ENCODE measurements around the gene C1orf56. TPM values are rescaled to one million over a fixed set of nuclear protein-coding genes. Genes with fewer than 3 reads are reported as not detected.

Gene C1orf56
- total RNA-seq, 1 donor from 2014 or later: 2.0 TPM

DNA sequence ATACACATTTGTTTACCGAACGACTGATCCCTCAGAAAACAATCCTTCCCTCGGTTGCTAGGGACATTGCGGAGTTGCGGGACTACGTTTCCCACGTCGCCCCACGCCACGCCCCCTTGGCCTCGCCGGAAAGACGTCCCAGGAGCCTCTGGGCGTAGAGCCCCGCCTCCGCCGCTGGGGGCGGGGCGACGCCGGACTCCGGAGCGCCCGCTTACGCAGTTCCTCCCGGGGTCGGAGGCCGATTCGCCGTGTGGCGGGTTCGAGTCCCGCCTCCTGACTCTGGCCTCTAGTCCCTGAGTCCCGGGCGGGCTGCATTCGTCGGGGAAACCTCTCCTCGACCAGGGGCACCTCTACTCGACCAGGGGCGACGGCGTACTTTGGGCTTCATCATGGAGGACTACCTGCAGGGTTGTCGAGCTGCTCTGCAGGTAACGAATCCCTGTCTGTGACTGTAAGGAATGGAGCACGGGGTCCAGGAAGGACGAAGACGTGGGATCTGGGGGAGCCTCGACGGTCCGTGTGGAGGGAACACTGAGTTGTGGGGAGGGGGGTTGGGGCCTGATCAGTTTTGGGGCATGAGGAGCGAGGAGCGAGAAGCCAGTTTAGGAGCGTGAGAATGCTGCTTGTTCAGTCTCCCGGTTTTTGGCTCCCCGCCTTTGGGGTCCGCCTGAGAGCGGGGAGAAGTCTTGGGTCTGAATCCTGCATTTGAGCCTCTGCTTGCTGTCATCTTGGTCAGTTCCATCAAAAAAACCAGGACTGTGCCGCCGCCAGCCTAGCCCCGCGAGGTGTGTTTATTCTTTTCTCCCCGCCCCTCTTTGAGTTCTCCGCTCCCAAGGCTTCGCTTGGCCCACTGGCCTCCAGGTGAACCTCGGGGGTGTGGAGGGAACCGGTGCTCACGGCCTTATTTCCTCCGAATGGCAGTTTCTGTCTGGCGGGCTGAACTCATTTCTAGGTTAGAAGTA lies 39.0 kb upstream of the C1orf56 start, which contains the start of gene PRUNE1:
TSS of gene PRUNE1 (plus strand) at position 206 of the 962 bp plus-strand sequence. CDS start at position 390, 184 bp downstream.
- Mint-ChIP-seq H3K27ac (peak within 1 kb of the TSS; percentile 96), H3K9me3 (no peaks in the 10 kb centered on the region), H3K27me3 (ENCODE audit: low read depth) (no peaks in the 10 kb centered on the region), H3K36me3 (ENCODE audit: low read depth) (peaks cover 7% of the 10 kb centered on the region), H3K4me1 (ENCODE audit: low read depth) (peaks cover 50% of the 10 kb centered on the region), H3K4me3 (ENCODE audit: low read depth) (peak within 1 kb of the TSS; percentile 98)
- peak; percentile 92 for DNase-seq (ENCODE audit: low spot score)
- intact Hi-C loops (cut with micrococcal nuclease): loop anchor here (1.0 to 10.0 kb wide), 6 partner anchors 38 to 446 kb away; partner anchors contain the start of genes ARNT, C1orf56, CDC42SE1 and PSMD4

DNA sequence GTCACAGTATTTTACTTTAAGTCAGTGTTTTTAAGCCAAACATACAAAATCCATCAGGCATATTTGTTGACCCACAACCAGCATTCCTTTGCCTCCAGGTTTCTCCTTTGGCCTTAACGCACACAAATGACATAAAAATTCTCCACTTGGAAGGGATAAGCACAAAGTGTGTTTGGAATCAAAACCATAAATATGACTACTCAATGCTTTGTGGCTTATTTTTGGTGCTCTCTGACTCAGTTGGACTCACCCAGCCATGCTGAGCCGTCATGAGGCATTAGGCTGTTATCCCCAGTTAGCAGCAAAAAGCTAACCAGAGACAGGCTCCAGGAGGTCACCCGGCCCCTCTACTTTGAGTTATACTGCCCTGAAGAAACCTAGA lies 38.4 kb upstream of the C1orf56 start:
- peaks cover 44% of the 10 kb centered on the region for H3K4me1 Mint-ChIP-seq (ENCODE audit: low read depth)
- no peaks in the 10 kb centered on the region for H3K27me3 Mint-ChIP-seq (ENCODE audit: low read depth)
- H3K36me3 Mint-ChIP-seq (ENCODE audit: low read depth): peaks cover 7% of the 10 kb centered on the region
- no peaks in the 10 kb centered on the region for H3K9me3 Mint-ChIP-seq
- H3K4me3 Mint-ChIP-seq (ENCODE audit: low read depth): peak overlapping the region; percentile 98
- intact Hi-C loops (cut with micrococcal nuclease): loop anchor here (1.0 to 10.0 kb wide), 6 partner anchors 38 to 447 kb away; partner anchors contain the start of genes ARNT, C1orf56, CDC42SE1 and PSMD4
- no peak for DNase-seq (ENCODE audit: low spot score)
- peak overlapping the region; percentile 96 for H3K27ac Mint-ChIP-seq

DNA sequence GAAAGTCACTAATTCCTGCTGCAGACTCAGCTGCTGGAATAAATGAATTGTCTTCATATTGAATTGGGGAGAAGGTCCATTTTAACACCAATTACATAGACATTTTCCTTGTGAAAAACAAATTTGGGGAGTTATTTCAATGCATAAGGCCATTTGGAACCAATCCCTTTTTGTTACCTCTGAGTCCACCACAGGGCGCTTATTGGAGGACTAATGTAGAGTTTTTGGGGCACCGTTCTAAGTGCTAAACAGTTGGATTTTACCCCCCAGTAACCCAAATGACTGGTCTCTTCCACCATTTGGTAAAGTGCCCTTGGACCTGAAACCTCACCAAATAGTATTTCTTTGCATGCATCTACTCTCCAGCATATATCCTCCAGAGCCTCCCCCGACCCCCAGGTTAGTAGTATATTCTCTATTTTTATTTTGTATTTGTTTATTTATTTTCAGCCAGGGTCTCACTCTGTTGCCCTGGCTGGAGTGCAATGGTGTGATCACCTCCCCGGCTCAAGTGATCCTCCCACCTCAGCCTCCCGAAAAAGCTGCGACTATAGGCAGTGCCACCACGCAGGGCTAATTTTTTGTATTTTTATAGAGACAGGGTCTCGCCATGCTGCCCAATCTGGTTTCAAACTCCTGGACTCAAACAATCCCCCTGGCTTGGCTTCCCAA lies 37.7 kb upstream of the C1orf56 start:
- Mint-ChIP-seq H3K4me3 (ENCODE audit: low read depth) (peak overlapping the region; percentile 98), H3K9me3 (no peaks in the 10 kb centered on the region), H3K27me3 (ENCODE audit: low read depth) (no peaks in the 10 kb centered on the region), H3K27ac (no peak overlapping the region), H3K4me1 (ENCODE audit: low read depth) (peaks cover 42% of the 10 kb centered on the region), H3K36me3 (ENCODE audit: low read depth) (peaks cover 7% of the 10 kb centered on the region)
- DNase-seq (ENCODE audit: low spot score): no peak
- intact Hi-C loops (cut with micrococcal nuclease): loop anchor here (1.0 to 10.0 kb wide), 6 partner anchors 37 to 448 kb away; partner anchors contain the start of genes ARNT, C1orf56, CDC42SE1 and PSMD4

DNA sequence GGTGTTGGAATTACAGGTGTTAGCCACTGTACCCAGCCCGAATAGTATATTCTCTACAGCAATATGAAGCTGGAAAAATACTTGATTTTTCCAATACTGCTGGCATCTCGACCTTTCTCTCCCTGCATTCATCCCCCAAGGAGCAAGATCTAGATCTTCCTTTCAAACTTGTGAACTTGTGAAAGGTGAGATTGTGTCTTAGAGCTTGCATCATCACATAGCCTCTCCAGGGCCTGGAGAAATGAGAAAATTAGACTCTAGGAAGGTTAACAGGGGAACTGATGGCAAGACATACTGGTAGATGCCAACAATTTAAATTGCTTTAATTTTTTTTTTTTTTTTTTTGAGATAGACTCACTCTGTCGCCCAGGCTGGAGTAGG lies 37.2 kb upstream of the C1orf56 start:
- intact Hi-C loops (cut with micrococcal nuclease): no loop called here
- Mint-ChIP-seq H3K4me1 (ENCODE audit: low read depth) (peaks cover 42% of the 10 kb centered on the region), H3K4me3 (ENCODE audit: low read depth) (peak overlapping the region; percentile 15), H3K36me3 (ENCODE audit: low read depth) (peaks cover 7% of the 10 kb centered on the region), H3K27me3 (ENCODE audit: low read depth) (no peaks in the 10 kb centered on the region), H3K27ac (no peak overlapping the region), H3K9me3 (no peaks in the 10 kb centered on the region)
- DNase-seq (ENCODE audit: low spot score): no peak

DNA sequence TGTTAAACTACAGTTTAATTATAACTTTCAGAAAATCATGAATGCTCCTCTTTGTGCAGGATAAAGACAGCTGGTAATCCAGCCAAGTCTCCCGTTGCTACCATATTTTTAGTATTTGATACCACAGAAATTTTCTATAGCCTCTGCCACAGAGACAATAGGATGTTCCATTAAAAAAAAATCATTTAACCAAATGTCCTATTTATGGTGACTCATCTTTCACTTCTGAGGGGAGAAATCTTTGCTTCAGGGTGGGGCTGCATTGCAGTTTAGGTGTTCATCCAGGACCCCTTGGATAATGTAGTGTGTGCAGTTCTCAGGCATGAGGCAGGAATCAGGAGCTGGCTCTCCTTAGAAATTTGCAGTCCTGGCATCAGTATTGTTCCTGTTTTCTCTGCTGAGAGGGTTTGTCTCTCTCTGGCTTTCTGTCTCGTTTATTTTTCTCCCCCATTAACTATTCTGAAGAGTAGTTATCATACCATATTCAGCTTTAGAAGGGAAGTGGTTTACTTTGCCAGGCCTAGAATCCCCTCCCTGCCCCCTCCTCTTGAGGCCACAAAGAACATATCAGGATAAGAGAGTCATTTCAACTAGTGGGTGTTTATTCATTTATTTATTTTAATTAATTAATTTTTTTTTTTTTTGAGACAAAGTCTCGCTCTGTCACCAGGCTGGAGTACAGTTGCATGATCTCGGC lies 36.2 kb upstream of the C1orf56 start:
- DNase-seq (ENCODE audit: low spot score): no peak
- intact Hi-C loops (cut with micrococcal nuclease): no loop called here
- Mint-ChIP-seq H3K4me1 (ENCODE audit: low read depth) (peaks cover 34% of the 10 kb centered on the region), H3K27me3 (ENCODE audit: low read depth) (no peaks in the 10 kb centered on the region), H3K9me3 (no peaks in the 10 kb centered on the region), H3K27ac (no peak overlapping the region), H3K4me3 (ENCODE audit: low read depth) (no peak overlapping the region), H3K36me3 (ENCODE audit: low read depth) (peaks cover 7% of the 10 kb centered on the region)

DNA sequence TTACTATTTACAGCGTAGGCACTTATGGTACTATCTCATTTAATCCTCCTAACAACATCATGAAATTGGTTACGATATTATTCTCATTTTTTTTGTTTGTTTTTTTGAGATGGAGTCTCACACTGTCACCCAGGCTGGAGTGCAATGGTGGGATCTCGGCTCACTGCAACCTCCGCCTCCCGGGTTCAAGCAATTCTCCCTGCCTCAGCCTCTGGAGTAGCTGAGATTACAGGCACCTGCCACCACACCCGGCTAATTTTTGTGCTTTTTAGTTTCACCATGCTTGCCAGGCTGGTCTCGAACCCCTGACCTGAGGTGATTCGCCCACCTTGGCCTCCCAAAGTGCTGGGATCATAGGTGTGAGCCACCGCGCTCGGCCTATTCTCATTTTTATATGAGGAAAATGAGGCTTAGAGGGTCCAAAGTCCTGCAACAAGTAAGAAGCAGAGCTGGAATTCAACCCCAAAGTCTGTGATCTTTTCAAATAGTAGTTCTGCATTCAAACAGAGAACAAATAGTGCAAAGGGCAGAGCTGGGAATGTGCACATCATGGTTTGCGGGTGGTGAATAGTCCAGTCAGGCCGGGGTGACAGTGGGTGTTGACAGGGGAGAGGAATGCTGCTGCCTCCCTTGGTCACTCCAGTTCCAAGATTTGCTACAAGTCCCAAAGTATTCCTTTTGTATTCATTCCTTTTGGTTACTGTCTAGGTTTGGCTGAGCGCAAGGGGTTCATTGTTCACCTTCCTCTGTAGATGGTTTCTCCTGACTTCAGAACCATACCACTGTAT lies 34.7 kb upstream of the C1orf56 start:
- no peak for DNase-seq (ENCODE audit: low spot score)
- Mint-ChIP-seq H3K9me3 (no peaks in the 10 kb centered on the region), H3K27me3 (ENCODE audit: low read depth) (no peaks in the 10 kb centered on the region), H3K36me3 (ENCODE audit: low read depth) (peaks cover 7% of the 10 kb centered on the region), H3K4me1 (ENCODE audit: low read depth) (peaks cover 20% of the 10 kb centered on the region), H3K4me3 (ENCODE audit: low read depth) (no peak overlapping the region), H3K27ac (no peak overlapping the region)
- intact Hi-C loops (cut with micrococcal nuclease): no loop called here

DNA sequence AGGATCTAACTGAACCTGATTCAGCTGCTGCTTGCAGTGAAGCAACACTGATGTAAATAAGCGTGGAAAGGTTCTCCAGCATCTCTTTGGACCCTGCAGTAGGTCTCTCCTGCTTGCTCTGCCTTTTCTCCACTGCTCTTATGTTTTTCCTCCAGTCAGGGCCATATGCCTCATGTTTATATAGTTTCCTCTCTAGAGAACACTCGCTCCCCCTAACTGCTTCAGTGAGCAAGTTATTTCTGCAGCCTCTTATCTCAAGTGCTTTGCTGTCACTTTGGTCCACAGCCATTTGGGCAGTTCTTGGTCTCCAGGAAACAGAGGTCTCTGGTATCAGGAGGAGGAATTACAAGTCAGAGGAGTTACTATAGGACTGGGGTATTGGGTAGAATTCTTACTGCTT lies 34.0 kb upstream of the C1orf56 start:
- no peak overlapping the region for H3K4me3 Mint-ChIP-seq (ENCODE audit: low read depth)
- DNase-seq (ENCODE audit: low spot score): no peak
- H3K27me3 Mint-ChIP-seq (ENCODE audit: low read depth): no peaks in the 10 kb centered on the region
- intact Hi-C loops (cut with micrococcal nuclease): no loop called here
- peaks cover 10% of the 10 kb centered on the region for H3K36me3 Mint-ChIP-seq (ENCODE audit: low read depth)
- peaks cover 15% of the 10 kb centered on the region for H3K4me1 Mint-ChIP-seq (ENCODE audit: low read depth)
- no peaks in the 10 kb centered on the region for H3K9me3 Mint-ChIP-seq
- H3K27ac Mint-ChIP-seq: no peak overlapping the region

DNA sequence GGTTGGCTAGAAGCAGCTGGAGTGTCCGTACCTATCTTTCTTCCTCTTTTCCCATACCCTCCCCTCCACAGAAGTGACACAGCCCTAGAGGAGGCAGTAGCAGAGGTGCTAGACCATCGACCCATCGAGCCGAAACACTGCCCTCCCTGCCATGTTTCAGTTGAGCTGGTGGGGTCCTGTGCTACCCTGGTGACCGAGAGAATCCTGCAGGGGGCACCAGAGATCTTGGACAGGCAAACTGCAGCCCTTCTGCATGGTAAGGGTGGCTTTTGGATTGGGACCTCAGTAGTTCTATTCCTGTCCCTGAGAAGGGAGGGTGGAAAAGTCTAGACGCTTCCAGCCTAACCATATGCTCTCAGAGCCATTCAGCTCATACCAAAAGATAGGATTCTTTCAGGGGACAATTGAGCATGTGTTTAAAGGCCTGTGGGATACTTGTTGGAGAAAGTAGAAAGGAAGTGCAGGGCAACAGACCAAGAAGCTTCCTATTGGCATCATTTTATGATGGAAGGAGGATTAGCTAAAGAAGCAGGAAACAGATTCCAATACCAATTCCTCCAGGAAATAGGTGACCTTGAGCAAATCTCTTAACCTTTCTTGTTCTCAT lies 22.9 kb upstream of the C1orf56 start:
- Mint-ChIP-seq H3K4me3 (ENCODE audit: low read depth) (no peak overlapping the region), H3K36me3 (ENCODE audit: low read depth) (peaks cover 33% of the 10 kb centered on the region), H3K27ac (no peak overlapping the region), H3K9me3 (no peaks in the 10 kb centered on the region), H3K27me3 (ENCODE audit: low read depth) (no peaks in the 10 kb centered on the region), H3K4me1 (ENCODE audit: low read depth) (peaks cover 5% of the 10 kb centered on the region)
- peak; percentile 72 for DNase-seq (ENCODE audit: low spot score)
- intact Hi-C loops (cut with micrococcal nuclease): loop anchor here (2.0 kb wide), 1 partner anchor 34 kb away; the partner anchor contains the start of gene CDC42SE1

DNA sequence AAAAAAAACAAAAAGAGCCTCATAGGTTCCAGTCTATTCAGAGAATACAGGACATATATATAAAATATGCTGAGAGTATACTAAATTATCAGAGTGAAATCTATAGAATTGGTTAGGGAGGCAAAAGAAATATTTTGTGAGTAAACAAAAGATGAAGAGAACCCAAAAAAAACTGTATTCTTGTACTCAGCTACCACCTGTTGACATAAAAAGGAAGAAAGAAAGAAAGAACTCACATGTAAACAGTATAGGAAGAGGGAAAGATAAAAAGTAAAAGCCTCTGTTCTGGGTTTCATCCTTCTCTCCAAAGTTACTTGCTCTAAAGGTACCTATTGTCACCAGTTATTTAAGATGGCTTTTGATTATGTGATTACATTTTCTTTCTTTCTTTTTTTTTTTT lies 21.1 kb upstream of the C1orf56 start:
- intact Hi-C loops (cut with micrococcal nuclease): no loop called here
- no peaks in the 10 kb centered on the region for H3K9me3 Mint-ChIP-seq
- peaks cover 40% of the 10 kb centered on the region for H3K36me3 Mint-ChIP-seq (ENCODE audit: low read depth)

DNA sequence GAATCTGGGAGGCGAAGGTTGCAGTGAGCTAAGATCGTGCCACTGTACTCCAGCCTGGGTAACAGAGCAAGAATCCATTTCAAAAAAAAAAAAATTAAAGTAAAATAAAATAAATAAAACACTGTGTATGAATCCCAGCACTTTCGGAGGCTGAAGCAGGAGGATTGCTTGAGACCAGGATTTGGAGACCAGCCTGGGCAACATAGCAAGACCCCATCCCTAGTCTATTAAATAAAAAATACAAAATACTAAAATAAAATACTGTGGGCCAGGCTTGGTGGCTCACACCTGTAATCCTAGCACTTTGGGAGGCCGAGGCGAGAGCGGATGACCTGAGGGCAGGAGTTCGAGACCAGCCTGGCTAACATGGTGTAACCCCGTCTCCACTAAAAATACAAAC lies 15.4 kb upstream of the C1orf56 start:
- Mint-ChIP-seq H3K4me3 (ENCODE audit: low read depth) (no peak overlapping the region), H3K4me1 (ENCODE audit: low read depth) (no peaks in the 10 kb centered on the region), H3K36me3 (ENCODE audit: low read depth) (peaks cover 43% of the 10 kb centered on the region), H3K27ac (no peak overlapping the region), H3K27me3 (ENCODE audit: low read depth) (no peaks in the 10 kb centered on the region), H3K9me3 (no peaks in the 10 kb centered on the region)
- no peak for DNase-seq (ENCODE audit: low spot score)
- intact Hi-C loops (cut with micrococcal nuclease): no loop called here

More for the DNA sequence above, 21.1 kb upstream of the C1orf56 start:
- no peak for DNase-seq (ENCODE audit: low spot score)
- no peak overlapping the region for H3K4me3 Mint-ChIP-seq (ENCODE audit: low read depth)
- H3K27ac Mint-ChIP-seq: no peak overlapping the region
- no peaks in the 10 kb centered on the region for H3K27me3 Mint-ChIP-seq (ENCODE audit: low read depth)
- peaks cover 5% of the 10 kb centered on the region for H3K4me1 Mint-ChIP-seq (ENCODE audit: low read depth)

DNA sequence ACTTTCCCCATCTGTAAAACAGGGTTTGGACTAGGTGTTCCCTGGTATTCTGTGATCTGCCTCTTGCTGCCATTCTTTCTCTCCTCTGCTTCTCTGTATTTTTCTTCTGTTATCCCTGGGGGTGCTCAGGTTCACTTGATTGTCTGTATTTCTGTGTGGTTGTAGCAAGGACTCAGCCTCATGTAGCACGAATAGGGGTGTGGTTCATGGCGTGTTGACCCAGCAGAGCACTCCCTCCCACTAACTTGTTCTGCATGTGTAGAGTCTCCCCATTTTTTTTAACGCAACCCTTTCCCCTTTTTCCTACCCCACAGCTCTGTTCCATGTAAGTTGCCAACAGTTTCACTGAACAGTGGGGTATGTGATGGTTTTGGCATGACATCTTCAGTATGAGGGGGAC lies 12.4 kb upstream of the C1orf56 start:
- H3K36me3 Mint-ChIP-seq (ENCODE audit: low read depth): peaks cover 26% of the 10 kb centered on the region
- H3K4me1 Mint-ChIP-seq (ENCODE audit: low read depth): no peaks in the 10 kb centered on the region
- no peak overlapping the region for H3K27ac Mint-ChIP-seq
- H3K9me3 Mint-ChIP-seq: no peaks in the 10 kb centered on the region
- intact Hi-C loops (cut with micrococcal nuclease): no loop called here
- no peaks in the 10 kb centered on the region for H3K27me3 Mint-ChIP-seq (ENCODE audit: low read depth)
- H3K4me3 Mint-ChIP-seq (ENCODE audit: low read depth): no peak overlapping the region
- no peak for DNase-seq (ENCODE audit: low spot score)

Measured in activated T-helper 2 cell treated with anti-CD3 and anti-CD28 coated beads, Interferon-gamma antibody, Interleukin-2, Interleukin-4, amounts not matched to agents 10 μg/mL and 5 μg/mL and 100 μg/mL, durations not matched to agents 14 hours and 24 hours and 36 hours (primary cell).